ENCODE measurements around the gene ANKRD44.

Gene ANKRD44

GRCh38 chr2:197179744-197180498, 130.7 kb downstream of the ANKRD44 start:
- H4K91ac ChIP-seq (ENCODE audit: low read depth, low read length), result no peak overlapping the region

DNA sequence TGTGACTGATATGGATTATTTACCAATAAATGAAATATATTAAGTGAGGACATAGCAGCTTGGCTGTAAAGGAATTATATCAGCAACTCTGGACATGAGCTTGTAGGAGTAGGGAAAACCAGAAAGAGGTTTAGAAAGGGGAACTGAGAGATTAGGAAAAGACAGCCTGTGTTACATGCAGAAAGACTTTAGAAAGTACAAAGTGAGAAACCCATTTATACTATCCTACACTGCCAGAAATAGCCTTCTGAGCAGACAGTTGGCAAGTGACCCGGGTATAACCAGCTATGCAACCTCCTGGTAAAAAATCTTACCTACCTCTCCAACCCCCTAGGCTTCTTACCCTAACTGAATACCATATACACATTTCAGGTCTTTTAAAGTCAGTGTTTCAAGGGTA, 134.1 kb downstream of the ANKRD44 start:
- no peaks in the 10 kb centered on the region for H3K36me3 ChIP-seq (ENCODE audit: control insufficient read depth in 1 of 2, insufficient read depth in 2 of 2, low read length in 2 of 2)
- H2BK5ac ChIP-seq (ENCODE audit: low read depth, low read length, poor library complexity), result no peak overlapping the region
- no peak overlapping the region for H3K18ac ChIP-seq (ENCODE audit: low read length)
- H2BK12ac ChIP-seq (ENCODE audit: low read length), result no peak overlapping the region
- H2AFZ ChIP-seq (ENCODE audit: insufficient read depth, low read length, poor library complexity), result no peak overlapping the region
- no peak overlapping the region for H4K12ac ChIP-seq (ENCODE audit: low read depth, low read length)
- H3K9ac ChIP-seq (ENCODE audit: low read length), result no peak overlapping the region
- no peak overlapping the region for H3K27ac ChIP-seq (ENCODE audit: low read depth, low read length)
- H3K4me1 ChIP-seq (ENCODE audit: control insufficient read depth in 1 of 2, insufficient read depth in 2 of 2, low read length in 2 of 2), result peaks cover 2 to 4% of the 10 kb centered on the region in 2 experiments
- no peak for DNase-seq
- no CpG with 5 or more reads among the region's 1 CpG for WGBS (ENCODE audit: extremely low coverage, insufficient coverage, insufficient read length)
- no peaks in the 10 kb centered on the region for H3K27me3 ChIP-seq (ENCODE audit: insufficient read depth, low read length)
- H3K4me2 ChIP-seq (ENCODE audit: low read length), result no peak overlapping the region
- H3K4ac ChIP-seq (ENCODE audit: low read depth, low read length), result no peak overlapping the region
- H3K79me2 ChIP-seq (ENCODE audit: control insufficient read depth, insufficient read depth, low read length, poor library complexity), result no peaks in the 10 kb centered on the region
- no peak overlapping the region for H4K91ac ChIP-seq (ENCODE audit: low read depth, low read length)
- H2AK5ac ChIP-seq (ENCODE audit: low read length), result no peak overlapping the region
- H3K14ac ChIP-seq (ENCODE audit: low read length), result no peak overlapping the region
- no peak overlapping the region for H2BK120ac ChIP-seq (ENCODE audit: insufficient read depth, low read length, poor library complexity)
- H4K8ac ChIP-seq (ENCODE audit: low read depth, low read length), result no peak overlapping the region
- H3K4me3 ChIP-seq (ENCODE audit: low read depth, low read length), result no peak overlapping the region
- no peaks in the 10 kb centered on the region for H3K79me1 ChIP-seq (ENCODE audit: low read length)
- H3K23ac ChIP-seq (ENCODE audit: low read length), result no peak overlapping the region
- no peaks in the 10 kb centered on the region for H3K9me3 ChIP-seq (ENCODE audit: insufficient read depth, low read depth, low read length)

More at GRCh38 chr2:197179744-197180498, 130.7 kb downstream of the ANKRD44 start:
- Histone ChIP-seq H3K36me3 (ENCODE audit: control insufficient read depth in 1 of 2, insufficient read depth in 2 of 2, low read length in 2 of 2) (no peaks in the 10 kb centered on the region), H3K9ac (ENCODE audit: low read length) (no peak overlapping the region), H3K79me2 (ENCODE audit: control insufficient read depth, insufficient read depth, low read length, poor library complexity) (no peaks in the 10 kb centered on the region), H3K18ac (ENCODE audit: low read length) (no peak overlapping the region), H3K79me1 (ENCODE audit: low read length) (no peaks in the 10 kb centered on the region), H3K4me1 (ENCODE audit: control insufficient read depth in 1 of 2, insufficient read depth in 2 of 2, low read length in 2 of 2) (peaks cover 2% of the 10 kb centered on the region in 2 experiments), H2AFZ (ENCODE audit: insufficient read depth, low read length, poor library complexity) (no peak overlapping the region), H4K8ac (ENCODE audit: low read depth, low read length) (no peak overlapping the region), H3K23ac (ENCODE audit: low read length) (no peak overlapping the region), H3K4me2 (ENCODE audit: low read length) (peak overlapping the region; percentile 41), H4K12ac (ENCODE audit: low read depth, low read length) (no peak overlapping the region), H3K9me3 (ENCODE audit: insufficient read depth, low read depth, low read length) (no peaks in the 10 kb centered on the region), H3K14ac (ENCODE audit: low read length) (no peak overlapping the region), H3K4me3 (ENCODE audit: low read depth, low read length) (no peak overlapping the region), H2BK5ac (ENCODE audit: low read depth, low read length, poor library complexity) (no peak overlapping the region), H2BK12ac (ENCODE audit: low read length) (no peak overlapping the region), H2AK5ac (ENCODE audit: low read length) (no peak overlapping the region), H2BK120ac (ENCODE audit: insufficient read depth, low read length, poor library complexity) (no peak overlapping the region), H3K4ac (ENCODE audit: low read depth, low read length) (no peak overlapping the region), H3K27ac (ENCODE audit: low read depth, low read length) (peak overlapping the region; percentile 57), H3K27me3 (ENCODE audit: insufficient read depth, low read length) (no peaks in the 10 kb centered on the region)
- no peak for DNase-seq
- no CpG with 5 or more reads among the region's 12 CpGs for WGBS (ENCODE audit: extremely low coverage, insufficient coverage, insufficient read length)

DNA sequence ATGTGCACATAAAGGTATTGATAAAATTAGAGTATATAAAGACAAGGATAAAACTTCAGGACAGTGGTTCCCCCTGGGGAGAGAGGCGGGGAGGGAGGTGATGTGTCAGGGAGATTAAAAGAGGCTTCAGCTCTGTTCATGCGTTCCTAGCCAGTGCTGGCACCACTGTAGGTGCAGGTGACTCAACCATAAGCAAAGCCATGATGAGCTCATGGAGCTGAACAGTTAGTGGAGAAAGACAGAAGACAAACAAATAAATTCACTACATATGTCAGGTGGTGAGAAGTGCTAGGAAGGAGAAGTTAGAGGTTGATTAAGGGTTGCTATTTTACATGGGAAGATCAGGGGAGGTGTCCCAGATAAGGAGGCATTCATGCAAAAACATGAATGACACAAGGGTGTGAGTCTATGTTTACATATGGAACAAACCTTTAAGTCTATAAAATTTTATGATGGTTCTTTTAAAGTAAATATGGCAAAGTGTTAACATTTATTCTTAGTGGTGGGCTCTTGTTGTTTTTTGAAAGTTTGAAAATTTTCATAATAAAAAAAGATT, 136.0 kb downstream of the ANKRD44 start:
- H3K4me1 ChIP-seq (ENCODE audit: control insufficient read depth in 1 of 2, insufficient read depth in 2 of 2, low read length in 2 of 2), result peaks cover 0 to 2% of the 10 kb centered on the region in 2 experiments
- H2BK120ac ChIP-seq (ENCODE audit: insufficient read depth, low read length, poor library complexity), result no peak overlapping the region
- H2BK5ac ChIP-seq (ENCODE audit: low read depth, low read length, poor library complexity), result no peak overlapping the region
- H3K27ac ChIP-seq (ENCODE audit: low read depth, low read length), result no peak overlapping the region
- no peak overlapping the region for H3K4me2 ChIP-seq (ENCODE audit: low read length)
- no peak overlapping the region for H3K4me3 ChIP-seq (ENCODE audit: low read depth, low read length)
- no peak overlapping the region for H3K4ac ChIP-seq (ENCODE audit: low read depth, low read length)
- H3K79me2 ChIP-seq (ENCODE audit: control insufficient read depth, insufficient read depth, low read length, poor library complexity), result no peaks in the 10 kb centered on the region
- H3K9ac ChIP-seq (ENCODE audit: low read length), result no peak overlapping the region
- WGBS (ENCODE audit: extremely low coverage, insufficient coverage, insufficient read length), result no CpG with 5 or more reads among the region's 2 CpGs
- no peaks in the 10 kb centered on the region for H3K79me1 ChIP-seq (ENCODE audit: low read length)
- no peak overlapping the region for H4K8ac ChIP-seq (ENCODE audit: low read depth, low read length)
- H3K9me3 ChIP-seq (ENCODE audit: insufficient read depth, low read depth, low read length), result no peaks in the 10 kb centered on the region
- no peaks in the 10 kb centered on the region for H3K36me3 ChIP-seq (ENCODE audit: control insufficient read depth in 1 of 2, insufficient read depth in 2 of 2, low read length in 2 of 2)
- H2BK12ac ChIP-seq (ENCODE audit: low read length), result no peak overlapping the region
- DNase-seq, result no peak
- H2AK5ac ChIP-seq (ENCODE audit: low read length), result no peak overlapping the region
- no peak overlapping the region for H4K91ac ChIP-seq (ENCODE audit: low read depth, low read length)
- H3K18ac ChIP-seq (ENCODE audit: low read length), result no peak overlapping the region
- no peak overlapping the region for H3K23ac ChIP-seq (ENCODE audit: low read length)
- H3K14ac ChIP-seq (ENCODE audit: low read length), result no peak overlapping the region
- no peak overlapping the region for H2AFZ ChIP-seq (ENCODE audit: insufficient read depth, low read length, poor library complexity)
- H3K27me3 ChIP-seq (ENCODE audit: insufficient read depth, low read length), result no peaks in the 10 kb centered on the region
- H4K12ac ChIP-seq (ENCODE audit: low read depth, low read length), result no peak overlapping the region

DNA sequence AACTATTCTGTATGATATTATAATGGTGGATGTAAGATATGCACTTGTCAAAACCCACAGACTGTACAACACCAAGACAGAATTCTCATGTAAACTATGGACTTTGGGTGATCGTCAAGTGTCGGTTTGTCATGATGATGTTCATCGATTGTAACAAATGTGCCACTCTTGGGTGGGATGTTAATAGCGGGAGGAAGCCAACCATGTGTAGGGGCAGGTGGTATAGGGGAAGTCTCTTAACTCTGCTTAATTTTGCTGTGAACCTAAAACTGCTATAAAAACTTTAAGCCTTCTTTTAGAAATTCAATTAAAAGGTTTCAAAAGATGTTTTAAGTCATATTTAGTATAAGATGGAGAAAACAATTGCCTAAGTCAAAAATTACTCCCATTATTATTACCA, 139.0 kb downstream of the ANKRD44 start:
- peaks cover 0 to 2% of the 10 kb centered on the region in 2 experiments for H3K4me1 ChIP-seq (ENCODE audit: control insufficient read depth in 1 of 2, insufficient read depth in 2 of 2, low read length in 2 of 2)

More for the DNA sequence above, 139.0 kb downstream of the ANKRD44 start:
- Histone ChIP-seq H3K79me1 (ENCODE audit: low read length) (no peaks in the 10 kb centered on the region), H2BK12ac (ENCODE audit: low read length) (no peak overlapping the region), H3K4ac (ENCODE audit: low read depth, low read length) (no peak overlapping the region), H3K4me2 (ENCODE audit: low read length) (no peak overlapping the region), H4K12ac (ENCODE audit: low read depth, low read length) (no peak overlapping the region), H2AFZ (ENCODE audit: insufficient read depth, low read length, poor library complexity) (no peak overlapping the region), H4K91ac (ENCODE audit: low read depth, low read length) (no peak overlapping the region), H3K27ac (ENCODE audit: low read depth, low read length) (no peak overlapping the region), H2AK5ac (ENCODE audit: low read length) (no peak overlapping the region), H3K36me3 (ENCODE audit: control insufficient read depth in 1 of 2, insufficient read depth in 2 of 2, low read length in 2 of 2) (no peaks in the 10 kb centered on the region), H2BK5ac (ENCODE audit: low read depth, low read length, poor library complexity) (no peak overlapping the region), H3K9me3 (ENCODE audit: insufficient read depth, low read depth, low read length) (no peaks in the 10 kb centered on the region), H3K4me3 (ENCODE audit: low read depth, low read length) (no peak overlapping the region), H3K14ac (ENCODE audit: low read length) (no peak overlapping the region), H3K23ac (ENCODE audit: low read length) (no peak overlapping the region), H4K8ac (ENCODE audit: low read depth, low read length) (no peak overlapping the region), H3K79me2 (ENCODE audit: control insufficient read depth, insufficient read depth, low read length, poor library complexity) (no peaks in the 10 kb centered on the region), H2BK120ac (ENCODE audit: insufficient read depth, low read length, poor library complexity) (no peak overlapping the region), H3K18ac (ENCODE audit: low read length) (no peak overlapping the region), H3K27me3 (ENCODE audit: insufficient read depth, low read length) (no peaks in the 10 kb centered on the region), H3K9ac (ENCODE audit: low read length) (no peak overlapping the region)
- WGBS (ENCODE audit: extremely low coverage, insufficient coverage, insufficient read length), result no CpG with 5 or more reads among the region's 4 CpGs
- no peak for DNase-seq

Measured in trophoblast cell (in vitro differentiated cells and primary cell).